NCI-H524 treated with DMSO at 0.1 percent for 48 hours (cell line): ENCODE measurements around the gene FGFBP1.

ENCODE experiments used
- DNase-seq: peaks from one replicate; lab custom pipeline; 2025; lab: John Stamatoyannopoulos, UW

FGFBP1 gene

GRCh38 chr4:15938640-15939039 is at the start of gene FGFBP1:
FGFBP1 (minus strand) TSS chr4:15938740; CDS start chr4:15936632, 2,108 bp downstream.
- no peak for DNase-seq

GRCh38 chr4:15988222-15988621 is 49.7 kb upstream of the FGFBP1 start:
- DNase-seq = no peak

- DNase-seq = no peak
Observed at GRCh38 chr4:15986907-15987306, 48.4 kb upstream of the FGFBP1 start.

GRCh38 chr4:15983610-15984009 is 45.1 kb upstream of the FGFBP1 start:
- no peak for DNase-seq

GRCh38 chr4:15982842-15983524 is 44.4 kb upstream of the FGFBP1 start:
- DNase-seq = no peak

GRCh38 chr4:15976456-15977447 is 38.2 kb upstream of the FGFBP1 start:
- DNase-seq = no peak

GRCh38 chr4:15971068-15971801 is 32.7 kb upstream of the FGFBP1 start:
- DNase-seq = no peak

- no peak for DNase-seq
Observed at GRCh38 chr4:15968551-15969300, 30.2 kb upstream of the FGFBP1 start.

GRCh38 chr4:15965325-15965724 is 26.8 kb upstream of the FGFBP1 start:
- DNase-seq = no peak

GRCh38 chr4:15964159-15964558 is 25.6 kb upstream of the FGFBP1 start:
- DNase-seq = no peak

- DNase-seq = no peak
Observed at GRCh38 chr4:15963576-15963975, 25.0 kb upstream of the FGFBP1 start.

- no peak for DNase-seq
Observed at GRCh38 chr4:15963001-15963451, 24.5 kb upstream of the FGFBP1 start, which contains the start of gene FGFBP2. FGFBP2 (minus strand) TSS chr4:15963175; CDS start chr4:15963129, 46 bp downstream.

GRCh38 chr4:15961781-15962510 is 23.4 kb upstream of the FGFBP1 start:
- no peak for DNase-seq

GRCh38 chr4:15958562-15958961 is 20.0 kb upstream of the FGFBP1 start:
- DNase-seq = no peak

GRCh38 chr4:15956179-15956850 is 17.8 kb upstream of the FGFBP1 start:
- no peak for DNase-seq

- DNase-seq = no peak
Observed at GRCh38 chr4:15955670-15956069, 17.1 kb upstream of the FGFBP1 start.

GRCh38 chr4:15953625-15954024 is 15.1 kb upstream of the FGFBP1 start:
- DNase-seq = no peak

GRCh38 chr4:15951781-15952180 is 13.2 kb upstream of the FGFBP1 start:
- no peak for DNase-seq

- DNase-seq = no peak
Observed at GRCh38 chr4:15948826-15949225, 10.3 kb upstream of the FGFBP1 start.

- no peak for DNase-seq
Observed at GRCh38 chr4:15947684-15948083, 9.1 kb upstream of the FGFBP1 start.
